ENCODE measurements around the gene CD38. TPM values are rescaled to one million over a fixed set of nuclear protein-coding genes. Genes with fewer than 3 reads are reported as not detected.

The CD38 gene
- total RNA-seq, 1 donor from 2014 or later: not detected

- Mint-ChIP-seq H3K27ac (ENCODE audit: unreplicated experiment) (no peak overlapping the region), H3K9me3 (ENCODE audit: low read depth) (no peaks in the 10 kb centered on the region), H3K27me3 (ENCODE audit: low read depth) (peaks cover 32% of the 10 kb centered on the region), H3K4me1 (ENCODE audit: low read depth) (no peaks in the 10 kb centered on the region), H3K4me3 (ENCODE audit: unreplicated experiment) (no peak overlapping the region), H3K36me3 (ENCODE audit: low read depth) (no peaks in the 10 kb centered on the region)
- no peak for TF ChIP-seq CTCF (IDR thresholded peaks at IDR 0.05)
- no peak for DNase-seq (ENCODE audit: low spot score)
These were observed 14.8 kb downstream of the CD38 start for GRCh38 chr4:15792974-15793373.

GRCh38 chr4:15793506-15794363, 15.6 kb downstream of the CD38 start:
- no peak for DNase-seq (ENCODE audit: low spot score)
- TF ChIP-seq CTCF (IDR thresholded peaks at IDR 0.05): no peak
- Mint-ChIP-seq H3K27me3 (ENCODE audit: low read depth) (peaks cover 29% of the 10 kb centered on the region), H3K9me3 (ENCODE audit: low read depth) (no peaks in the 10 kb centered on the region), H3K27ac (ENCODE audit: unreplicated experiment) (no peak overlapping the region), H3K36me3 (ENCODE audit: low read depth) (no peaks in the 10 kb centered on the region), H3K4me1 (ENCODE audit: low read depth) (no peaks in the 10 kb centered on the region), H3K4me3 (ENCODE audit: unreplicated experiment) (no peak overlapping the region)

- H3K4me1 Mint-ChIP-seq (ENCODE audit: low read depth): no peaks in the 10 kb centered on the region
- no peak for DNase-seq (ENCODE audit: low spot score)
- no peak for TF ChIP-seq CTCF (IDR thresholded peaks at IDR 0.05)
These were observed 16.3 kb downstream of the CD38 start for GRCh38 chr4:15794426-15794825.

GRCh38 chr4:15794905-15795304, 16.8 kb downstream of the CD38 start:
- no peak overlapping the region for H3K4me3 Mint-ChIP-seq (ENCODE audit: unreplicated experiment)
- peaks cover 29% of the 10 kb centered on the region for H3K27me3 Mint-ChIP-seq (ENCODE audit: low read depth)
- no peak overlapping the region for H3K27ac Mint-ChIP-seq (ENCODE audit: unreplicated experiment)
- no peak for DNase-seq (ENCODE audit: low spot score)
- TF ChIP-seq CTCF (IDR thresholded peaks at IDR 0.05): no peak
- peaks cover 1% of the 10 kb centered on the region for H3K36me3 Mint-ChIP-seq (ENCODE audit: low read depth)
- no peaks in the 10 kb centered on the region for H3K4me1 Mint-ChIP-seq (ENCODE audit: low read depth)
- H3K9me3 Mint-ChIP-seq (ENCODE audit: low read depth): no peaks in the 10 kb centered on the region

More at GRCh38 chr4:15794426-15794825, 16.3 kb downstream of the CD38 start:
- peaks cover 1% of the 10 kb centered on the region for H3K36me3 Mint-ChIP-seq (ENCODE audit: low read depth)
- H3K4me3 Mint-ChIP-seq (ENCODE audit: unreplicated experiment): no peak overlapping the region
- peaks cover 29% of the 10 kb centered on the region for H3K27me3 Mint-ChIP-seq (ENCODE audit: low read depth)
- no peak overlapping the region for H3K27ac Mint-ChIP-seq (ENCODE audit: unreplicated experiment)
- no peaks in the 10 kb centered on the region for H3K9me3 Mint-ChIP-seq (ENCODE audit: low read depth)

GRCh38 chr4:15797320-15797719, 19.2 kb downstream of the CD38 start:
- H3K4me1 Mint-ChIP-seq (ENCODE audit: low read depth): no peaks in the 10 kb centered on the region
- peaks cover 31% of the 10 kb centered on the region for H3K27me3 Mint-ChIP-seq (ENCODE audit: low read depth)
- H3K27ac Mint-ChIP-seq (ENCODE audit: unreplicated experiment): no peak overlapping the region
- peaks cover 4% of the 10 kb centered on the region for H3K36me3 Mint-ChIP-seq (ENCODE audit: low read depth)
- DNase-seq (ENCODE audit: low spot score): no peak
- no peak overlapping the region for H3K4me3 Mint-ChIP-seq (ENCODE audit: unreplicated experiment)
- no peak for TF ChIP-seq CTCF (IDR thresholded peaks at IDR 0.05)
- H3K9me3 Mint-ChIP-seq (ENCODE audit: low read depth): peaks cover 12% of the 10 kb centered on the region
